ENCODE measurements around the gene EID3.
"Not testable (repeated sequence)": the region's sequence is repeated elsewhere in the genome, so short reads cannot be mapped to it uniquely, and the experiment has no call there.

Gene EID3

GRCh38 chr12:104303538-104304151 is at the start of gene EID3:
EID3 (plus strand) TSS chr12:104303739; CDS start chr12:104303935, 196 bp downstream.
- no peak for DNase-seq (ENCODE audit: low read depth, low spot score)

- DNase-seq (ENCODE audit: low read depth, low spot score): no peak
Observed at GRCh38 chr12:104257913-104258472, 45.5 kb upstream of the EID3 start.

GRCh38 chr12:104258476-104259067 is 45.0 kb upstream of the EID3 start:
- DNase-seq (ENCODE audit: low read depth, low spot score): no peak

- DNase-seq (ENCODE audit: low read depth, low spot score): no peak
Observed at GRCh38 chr12:104263026-104263425, 40.5 kb upstream of the EID3 start.

GRCh38 chr12:104263580-104264358 is 39.8 kb upstream of the EID3 start:
- no peak for DNase-seq (ENCODE audit: low read depth, low spot score)

- not testable (repeated sequence) for DNase-seq (ENCODE audit: low read depth, low spot score)
Observed at GRCh38 chr12:104265436-104265835, 38.1 kb upstream of the EID3 start.

GRCh38 chr12:104272938-104273337 is 30.6 kb upstream of the EID3 start:
- DNase-seq (ENCODE audit: low read depth, low spot score): no peak

- no peak for DNase-seq (ENCODE audit: low read depth, low spot score)
Observed at GRCh38 chr12:104273503-104273902, 30.0 kb upstream of the EID3 start.

- DNase-seq (ENCODE audit: low read depth, low spot score): no peak
Observed at GRCh38 chr12:104274811-104275210, 28.7 kb upstream of the EID3 start.

- no peak for DNase-seq (ENCODE audit: low read depth, low spot score)
Observed at GRCh38 chr12:104275689-104276088, 27.9 kb upstream of the EID3 start.

- no peak for DNase-seq (ENCODE audit: low read depth, low spot score)
Observed at GRCh38 chr12:104276273-104277131, 27.0 kb upstream of the EID3 start.

- DNase-seq (ENCODE audit: low read depth, low spot score): no peak
Observed at GRCh38 chr12:104279164-104279563, 24.4 kb upstream of the EID3 start.

- DNase-seq (ENCODE audit: low read depth, low spot score): no peak
Observed at GRCh38 chr12:104280111-104280510, 23.4 kb upstream of the EID3 start.

GRCh38 chr12:104280717-104281458 is 22.7 kb upstream of the EID3 start:
- DNase-seq (ENCODE audit: low read depth, low spot score): no peak

GRCh38 chr12:104281636-104282035 is 21.9 kb upstream of the EID3 start:
- DNase-seq (ENCODE audit: low read depth, low spot score): no peak

- DNase-seq (ENCODE audit: low read depth, low spot score): no peak
Observed at GRCh38 chr12:104282109-104282508, 21.4 kb upstream of the EID3 start.

GRCh38 chr12:104285740-104286515 is 17.6 kb upstream of the EID3 start:
- DNase-seq (ENCODE audit: low read depth, low spot score): no peak

- no peak for DNase-seq (ENCODE audit: low read depth, low spot score)
Observed at GRCh38 chr12:104286516-104287482, 16.7 kb upstream of the EID3 start.

Measured in smooth muscle cell of the brain vasculature (primary cell).